ENCODE results near the gene KRAS.

KRAS gene

DNA sequence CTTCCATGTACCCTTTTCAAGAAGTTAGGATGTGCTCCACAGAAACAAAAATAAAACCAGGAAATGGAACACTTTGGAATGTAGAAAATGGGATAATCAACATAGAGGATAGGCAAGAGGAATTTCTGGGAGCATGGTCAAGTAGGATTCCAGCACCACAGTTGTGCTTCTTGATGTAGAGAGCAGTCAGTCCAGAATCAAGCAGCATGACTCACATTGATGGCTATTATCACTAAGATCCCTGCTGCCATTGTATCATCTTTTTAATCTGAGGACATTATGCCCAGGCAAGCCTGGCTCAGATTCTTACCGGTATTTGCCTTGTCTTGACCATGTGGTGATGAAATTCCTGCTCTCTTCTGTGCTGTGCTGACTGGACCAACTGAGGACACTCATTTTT is 50.0 kb downstream of the KRAS start:
- Histone ChIP-seq H3K36me3 (ENCODE audit: control insufficient read depth in 1 of 2, insufficient read depth in 2 of 2, low read length in 2 of 2) (no peaks in the 10 kb centered on the region), H3K9me3 (ENCODE audit: control insufficient read depth in 1 of 2, low read length in 2 of 2) (no peaks in the 10 kb centered on the region), H3K4me1 (ENCODE audit: control insufficient read depth in 1 of 2, insufficient read depth in 2 of 2, low read length in 2 of 2) (peaks cover 9 to 10% of the 10 kb centered on the region in 2 donors), H3K27me3 (ENCODE audit: control insufficient read depth in 1 of 2, insufficient read depth in 2 of 2, low read length in 2 of 2) (no peaks in the 10 kb centered on the region), H3K9ac (ENCODE audit: low read depth in 1 of 2, low read length in 2 of 2) (no peak overlapping the region), H3K27ac (ENCODE audit: low read depth, low read length) (no peak overlapping the region), H3K4me3 (ENCODE audit: low read depth in 1 of 2, low read length in 2 of 2) (no peak overlapping the region)

DNA sequence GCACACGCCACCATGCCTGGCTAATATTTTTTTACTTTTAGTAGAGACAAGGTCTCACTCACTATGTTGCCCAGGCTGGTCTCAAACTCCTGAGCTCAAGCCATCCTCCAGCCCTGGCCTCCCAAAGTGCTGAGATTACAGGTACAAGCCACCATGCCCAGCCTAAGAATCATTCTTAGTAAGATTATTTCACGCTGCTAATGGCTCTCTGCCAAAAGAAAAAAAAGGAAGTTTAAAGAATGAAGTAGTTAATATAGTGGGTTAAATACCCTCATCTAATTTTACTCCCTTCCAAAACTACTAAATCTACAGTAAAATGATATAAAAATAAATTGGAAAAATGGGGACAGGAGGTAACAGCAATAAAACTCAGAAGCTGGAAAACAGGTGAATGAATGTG is 53.1 kb downstream of the KRAS start:
- Histone ChIP-seq H3K27me3 (ENCODE audit: control insufficient read depth in 1 of 2, insufficient read depth in 2 of 2, low read length in 2 of 2) (no peaks in the 10 kb centered on the region), H3K36me3 (ENCODE audit: control insufficient read depth in 1 of 2, insufficient read depth in 2 of 2, low read length in 2 of 2) (no peaks in the 10 kb centered on the region), H3K9ac (ENCODE audit: low read depth in 1 of 2, low read length in 2 of 2) (no peak overlapping the region), H3K4me1 (ENCODE audit: control insufficient read depth in 1 of 2, insufficient read depth in 2 of 2, low read length in 2 of 2) (peaks cover 14 to 15% of the 10 kb centered on the region in 2 donors), H3K4me3 (ENCODE audit: low read depth in 1 of 2, low read length in 2 of 2) (no peak overlapping the region), H3K9me3 (ENCODE audit: control insufficient read depth in 1 of 2, low read length in 2 of 2) (no peaks in the 10 kb centered on the region), H3K27ac (ENCODE audit: low read depth, low read length) (no peak overlapping the region)

DNA sequence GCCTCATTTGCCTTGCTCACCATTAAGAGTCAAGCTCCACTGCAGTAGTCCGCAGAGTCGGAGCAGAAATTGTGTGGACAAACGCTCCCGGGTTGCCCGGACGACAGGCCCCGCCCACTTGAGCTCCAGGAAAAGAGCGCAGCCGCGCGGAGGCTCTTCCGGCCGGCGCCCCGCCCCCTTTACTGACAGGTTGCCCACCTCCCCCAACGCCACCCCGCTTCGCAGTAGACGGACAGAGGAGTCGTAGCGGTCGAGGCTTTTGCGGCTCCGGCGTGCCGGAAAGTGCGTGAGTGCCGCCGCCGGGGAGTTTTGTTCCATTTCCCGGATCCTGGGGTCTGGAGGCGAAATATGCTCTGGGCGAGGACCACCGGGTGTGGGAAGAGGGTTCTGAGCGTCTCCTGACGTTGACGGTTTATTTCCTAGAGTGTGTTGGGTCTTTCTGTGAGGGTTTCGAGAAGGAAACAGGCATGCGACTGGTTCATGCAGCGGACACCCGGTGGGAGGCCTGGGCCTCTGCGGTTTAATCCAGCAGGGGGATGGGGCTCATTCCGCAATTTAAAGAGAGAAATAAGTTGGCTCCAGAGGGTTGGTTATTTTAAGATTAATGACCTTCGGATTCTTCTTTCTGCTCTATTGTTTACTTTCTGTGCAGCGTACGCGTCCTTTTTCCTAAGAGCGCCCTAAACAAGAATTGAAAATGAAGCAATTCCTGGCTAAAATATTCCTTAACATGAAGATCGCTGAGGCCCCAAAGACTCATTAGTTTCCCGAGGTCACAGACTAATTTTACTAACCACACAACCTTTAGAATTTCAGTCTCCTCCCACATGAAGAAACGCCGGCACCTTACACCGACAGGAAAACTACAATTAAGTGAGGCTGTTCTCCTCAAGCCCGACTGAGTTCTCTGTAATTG is 55.4 kb downstream of the KRAS start, which contains the start of the genes DNAI7 and ETFRF1:
Gene DNAI7 (minus strand): TSS at position 105 of the 916 bp plus-strand sequence. CDS start 82 bp downstream, at position 23.
Gene ETFRF1 (plus strand): TSS at position 182 of the 916 bp plus-strand sequence. CDS start 8,720 bp downstream, outside the sequence.
- Histone ChIP-seq H3K27me3 (ENCODE audit: control insufficient read depth in 1 of 2, insufficient read depth in 2 of 2, low read length in 2 of 2) (no peaks in the 10 kb centered on the region), H3K36me3 (ENCODE audit: control insufficient read depth in 1 of 2, insufficient read depth in 2 of 2, low read length in 2 of 2) (no peaks in the 10 kb centered on the region), H3K9ac (ENCODE audit: low read depth in 1 of 2, low read length in 2 of 2) (peak within 1 kb of the TSS; percentile 92 to 95), H3K4me3 (ENCODE audit: low read depth in 1 of 2, low read length in 2 of 2) (peak within 1 kb of the TSS; percentile 98 to 99), H3K4me1 (ENCODE audit: control insufficient read depth in 1 of 2, insufficient read depth in 2 of 2, low read length in 2 of 2) (peaks cover 14 to 15% of the 10 kb centered on the region in 2 donors), H3K27ac (ENCODE audit: low read depth, low read length) (peak within 1 kb of the TSS; percentile 93), H3K9me3 (ENCODE audit: control insufficient read depth in 1 of 2, low read length in 2 of 2) (no peaks in the 10 kb centered on the region)

DNA sequence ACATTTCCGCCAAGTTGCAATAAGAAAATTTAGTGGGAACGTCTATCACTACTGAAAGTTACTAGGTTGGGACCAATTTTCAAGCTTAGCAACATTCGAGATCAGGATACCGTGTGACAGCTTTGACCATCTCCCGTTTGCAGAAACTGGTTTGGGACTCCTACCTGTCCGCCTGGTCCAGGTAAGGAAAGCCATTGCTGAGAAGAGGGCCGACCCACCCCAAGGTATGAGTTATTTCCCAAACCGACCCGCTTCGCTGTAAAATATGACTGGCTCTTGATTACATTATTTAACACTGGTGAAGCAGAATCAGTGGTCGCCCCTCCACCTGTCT is 56.0 kb downstream of the KRAS start:
- peak overlapping the region; percentile 93 for H3K27ac ChIP-seq (ENCODE audit: low read depth, low read length)

DNA sequence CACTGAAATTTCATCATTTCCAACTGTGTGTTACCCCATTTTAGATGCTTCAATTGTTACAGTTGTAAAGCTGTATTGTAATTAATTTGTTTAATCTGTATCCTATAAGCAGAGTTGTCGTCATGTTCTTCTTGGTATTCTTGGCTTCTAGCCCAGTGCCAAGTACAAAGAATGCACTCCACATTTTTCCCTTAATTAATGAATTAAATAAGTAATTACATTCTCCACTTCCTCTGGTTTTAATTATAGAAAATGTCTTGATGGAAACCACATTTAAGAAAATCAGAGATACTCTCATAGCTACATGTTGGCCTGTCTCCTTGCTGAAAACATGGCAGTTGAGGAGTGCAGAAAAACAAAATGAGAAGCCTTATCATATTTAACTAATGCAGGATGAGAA is 56.5 kb downstream of the KRAS start:
- Histone ChIP-seq H3K9me3 (ENCODE audit: control insufficient read depth in 1 of 2, low read length in 2 of 2) (no peaks in the 10 kb centered on the region), H3K9ac (ENCODE audit: low read depth in 1 of 2, low read length in 2 of 2) (peak overlapping the region in 1 of 2 donors; percentile 95), H3K27ac (ENCODE audit: low read depth, low read length) (no peak overlapping the region), H3K4me3 (ENCODE audit: low read depth in 1 of 2, low read length in 2 of 2) (peak overlapping the region; percentile 98 to 99), H3K27me3 (ENCODE audit: control insufficient read depth in 1 of 2, insufficient read depth in 2 of 2, low read length in 2 of 2) (no peaks in the 10 kb centered on the region), H3K36me3 (ENCODE audit: control insufficient read depth in 1 of 2, insufficient read depth in 2 of 2, low read length in 2 of 2) (no peaks in the 10 kb centered on the region), H3K4me1 (ENCODE audit: control insufficient read depth in 1 of 2, insufficient read depth in 2 of 2, low read length in 2 of 2) (peaks cover 14 to 15% of the 10 kb centered on the region in 2 donors)

More for the DNA sequence above, 56.0 kb downstream of the KRAS start:
- peak overlapping the region; percentile 98 to 99 for H3K4me3 ChIP-seq (ENCODE audit: low read depth in 1 of 2, low read length in 2 of 2)
- no peaks in the 10 kb centered on the region for H3K9me3 ChIP-seq (ENCODE audit: control insufficient read depth in 1 of 2, low read length in 2 of 2)
- H3K9ac ChIP-seq (ENCODE audit: low read depth in 1 of 2, low read length in 2 of 2) = peak overlapping the region; percentile 47 to 95
- H3K4me1 ChIP-seq (ENCODE audit: control insufficient read depth in 1 of 2, insufficient read depth in 2 of 2, low read length in 2 of 2) = peaks cover 14 to 15% of the 10 kb centered on the region in 2 donors
- no peaks in the 10 kb centered on the region for H3K27me3 ChIP-seq (ENCODE audit: control insufficient read depth in 1 of 2, insufficient read depth in 2 of 2, low read length in 2 of 2)
- H3K36me3 ChIP-seq (ENCODE audit: control insufficient read depth in 1 of 2, insufficient read depth in 2 of 2, low read length in 2 of 2) = no peaks in the 10 kb centered on the region

DNA sequence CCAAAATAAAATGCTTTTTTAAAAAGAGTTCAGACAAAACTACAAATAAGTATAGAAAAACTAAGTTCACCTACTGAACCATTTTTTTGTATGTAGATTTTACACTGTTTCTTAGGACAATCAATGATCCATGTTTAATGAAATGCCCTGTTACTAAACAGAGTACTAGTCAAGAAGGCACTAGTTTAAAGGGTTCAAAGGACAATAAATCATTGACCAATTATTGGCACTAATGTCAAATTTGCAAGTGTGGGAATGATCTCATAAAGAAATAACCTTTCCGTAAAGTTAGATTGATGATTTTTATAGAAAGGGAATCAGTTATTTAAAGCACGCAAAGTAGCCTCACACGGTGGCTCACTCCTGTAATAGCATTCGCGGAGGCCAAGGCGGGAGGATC is 59.9 kb downstream of the KRAS start:
- Histone ChIP-seq H3K4me3 (ENCODE audit: low read depth in 1 of 2, low read length in 2 of 2) (no peak overlapping the region), H3K27me3 (ENCODE audit: control insufficient read depth in 1 of 2, insufficient read depth in 2 of 2, low read length in 2 of 2) (no peaks in the 10 kb centered on the region), H3K4me1 (ENCODE audit: control insufficient read depth in 1 of 2, insufficient read depth in 2 of 2, low read length in 2 of 2) (peaks cover 5% of the 10 kb centered on the region in 2 donors), H3K9ac (ENCODE audit: low read depth in 1 of 2, low read length in 2 of 2) (no peak overlapping the region), H3K36me3 (ENCODE audit: control insufficient read depth in 1 of 2, insufficient read depth in 2 of 2, low read length in 2 of 2) (no peaks in the 10 kb centered on the region), H3K9me3 (ENCODE audit: control insufficient read depth in 1 of 2, low read length in 2 of 2) (no peaks in the 10 kb centered on the region), H3K27ac (ENCODE audit: low read depth, low read length) (no peak overlapping the region)

DNA sequence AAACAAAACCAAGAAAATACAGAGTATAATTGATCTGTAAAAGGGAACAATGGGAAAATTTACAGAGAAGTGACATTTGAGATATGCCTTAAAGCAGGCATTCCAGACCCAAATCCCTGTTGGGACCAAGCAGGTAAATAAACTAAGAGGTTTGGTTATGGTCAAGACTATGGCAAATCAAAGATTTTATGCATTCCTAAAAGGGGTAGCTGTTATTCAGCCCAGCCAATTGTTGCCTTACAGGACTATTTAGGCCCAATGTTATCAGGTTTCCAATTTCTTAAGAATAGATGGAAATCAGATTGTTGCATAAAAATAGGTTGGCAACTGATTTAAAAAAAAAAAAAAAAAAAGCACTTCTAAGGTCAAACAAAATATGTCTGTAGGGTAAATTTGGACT is 61.1 kb downstream of the KRAS start:
- Histone ChIP-seq H3K4me3 (ENCODE audit: low read depth in 1 of 2, low read length in 2 of 2) (no peak overlapping the region), H3K9me3 (ENCODE audit: control insufficient read depth in 1 of 2, low read length in 2 of 2) (no peaks in the 10 kb centered on the region), H3K9ac (ENCODE audit: low read depth in 1 of 2, low read length in 2 of 2) (no peak overlapping the region), H3K27ac (ENCODE audit: low read depth, low read length) (no peak overlapping the region), H3K36me3 (ENCODE audit: control insufficient read depth in 1 of 2, insufficient read depth in 2 of 2, low read length in 2 of 2) (no peaks in the 10 kb centered on the region), H3K27me3 (ENCODE audit: control insufficient read depth in 1 of 2, insufficient read depth in 2 of 2, low read length in 2 of 2) (no peaks in the 10 kb centered on the region), H3K4me1 (ENCODE audit: control insufficient read depth in 1 of 2, insufficient read depth in 2 of 2, low read length in 2 of 2) (peaks cover 2 to 5% of the 10 kb centered on the region in 2 donors)

DNA sequence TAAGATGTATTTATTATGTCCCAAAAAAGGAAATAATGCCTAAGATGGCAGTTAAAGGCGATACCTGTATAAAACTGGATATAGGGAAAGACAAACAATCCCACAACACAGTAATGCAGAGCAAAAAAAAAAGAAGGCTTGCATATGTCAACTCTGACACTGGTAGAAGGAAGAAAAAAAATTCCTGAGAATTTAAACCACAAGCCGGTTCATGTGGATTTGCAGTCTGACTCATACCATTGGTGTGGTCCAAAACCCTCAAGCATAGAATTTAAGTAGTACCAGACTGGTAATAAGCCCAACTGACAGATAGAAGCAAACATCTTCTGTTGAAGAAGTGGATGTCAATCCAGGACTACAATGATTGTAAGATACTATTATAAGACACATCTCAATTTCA is 62.9 kb downstream of the KRAS start:
- Histone ChIP-seq H3K36me3 (ENCODE audit: control insufficient read depth in 1 of 2, insufficient read depth in 2 of 2, low read length in 2 of 2) (no peaks in the 10 kb centered on the region), H3K4me3 (ENCODE audit: low read depth in 1 of 2, low read length in 2 of 2) (no peak overlapping the region)

DNA sequence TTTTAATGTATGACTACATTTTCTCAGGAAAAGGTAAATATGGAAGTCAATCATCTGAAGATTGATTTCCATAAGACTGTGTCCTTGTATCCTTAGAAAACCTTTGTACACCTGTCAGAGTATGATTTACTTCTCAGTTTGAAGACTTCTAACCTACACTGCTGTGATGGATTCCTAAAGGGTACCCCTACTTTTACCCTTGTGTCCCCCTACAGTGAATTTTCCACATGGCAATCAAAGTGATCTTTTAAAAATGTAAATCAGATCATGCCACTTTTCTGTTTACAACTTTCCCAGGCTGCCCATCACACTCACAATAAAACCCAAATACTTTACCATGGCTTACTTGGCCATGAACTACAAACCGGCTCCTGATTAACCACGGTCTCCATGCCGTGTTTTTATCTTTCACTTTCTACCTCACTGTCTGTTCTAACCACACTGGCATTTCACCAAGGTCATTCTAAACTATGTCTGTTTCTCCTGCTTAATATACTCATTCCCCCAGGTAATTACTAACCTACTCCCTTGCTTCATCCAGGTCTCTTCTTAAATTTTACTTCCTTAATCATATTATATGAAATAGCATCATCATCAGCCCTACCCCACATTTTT is 63.8 kb downstream of the KRAS start:
- H3K27me3 ChIP-seq (ENCODE audit: control insufficient read depth in 1 of 2, insufficient read depth in 2 of 2, low read length in 2 of 2) = no peaks in the 10 kb centered on the region
- H3K4me3 ChIP-seq (ENCODE audit: low read depth in 1 of 2, low read length in 2 of 2) = no peak overlapping the region
- no peaks in the 10 kb centered on the region for H3K36me3 ChIP-seq (ENCODE audit: control insufficient read depth in 1 of 2, insufficient read depth in 2 of 2, low read length in 2 of 2)
- no peaks in the 10 kb centered on the region for H3K9me3 ChIP-seq (ENCODE audit: control insufficient read depth in 1 of 2, low read length in 2 of 2)
- no peak overlapping the region for H3K27ac ChIP-seq (ENCODE audit: low read depth, low read length)
- H3K4me1 ChIP-seq (ENCODE audit: control insufficient read depth in 1 of 2, insufficient read depth in 2 of 2, low read length in 2 of 2) = no peaks in the 10 kb centered on the region
- no peak overlapping the region for H3K9ac ChIP-seq (ENCODE audit: low read depth in 1 of 2, low read length in 2 of 2)

More for the DNA sequence above, 62.9 kb downstream of the KRAS start:
- Histone ChIP-seq H3K9ac (ENCODE audit: low read depth in 1 of 2, low read length in 2 of 2) (no peak overlapping the region), H3K9me3 (ENCODE audit: control insufficient read depth in 1 of 2, low read length in 2 of 2) (no peaks in the 10 kb centered on the region), H3K27me3 (ENCODE audit: control insufficient read depth in 1 of 2, insufficient read depth in 2 of 2, low read length in 2 of 2) (no peaks in the 10 kb centered on the region), H3K27ac (ENCODE audit: low read depth, low read length) (no peak overlapping the region), H3K4me1 (ENCODE audit: control insufficient read depth in 1 of 2, insufficient read depth in 2 of 2, low read length in 2 of 2) (no peaks in the 10 kb centered on the region)
